ENCODE data around the gene LIPE. TPM values are rescaled to one million over a fixed set of nuclear protein-coding genes. Genes with fewer than 3 reads are reported as not detected.

LIPE gene
- total and polyA plus RNA-seq, 7 donors: 5.3 to 27.7 (median 9.3) TPM

DNA sequence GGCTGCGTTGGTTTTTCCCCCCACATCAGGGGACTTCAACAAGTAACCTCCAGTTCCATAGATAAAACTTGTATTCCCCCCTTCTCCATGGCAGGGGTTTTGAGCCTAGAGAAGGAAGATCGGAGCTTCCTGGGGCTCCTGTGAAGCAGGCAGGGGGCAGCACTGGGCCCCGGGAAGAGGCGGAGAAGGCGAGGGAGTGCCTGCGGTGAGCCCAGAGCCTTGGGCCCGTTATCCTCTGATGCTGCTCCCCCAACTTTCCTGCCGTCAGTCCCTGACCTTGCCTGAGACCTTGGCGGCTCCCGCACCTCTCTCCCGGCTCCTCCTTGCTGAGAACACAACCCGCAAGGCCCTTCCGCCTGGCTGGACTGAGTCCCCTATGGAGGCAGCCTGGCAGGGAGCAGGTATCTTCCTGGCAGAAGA is 2.5 kb downstream of the LIPE start:
- TF ChIP-seq, protein P1, sequence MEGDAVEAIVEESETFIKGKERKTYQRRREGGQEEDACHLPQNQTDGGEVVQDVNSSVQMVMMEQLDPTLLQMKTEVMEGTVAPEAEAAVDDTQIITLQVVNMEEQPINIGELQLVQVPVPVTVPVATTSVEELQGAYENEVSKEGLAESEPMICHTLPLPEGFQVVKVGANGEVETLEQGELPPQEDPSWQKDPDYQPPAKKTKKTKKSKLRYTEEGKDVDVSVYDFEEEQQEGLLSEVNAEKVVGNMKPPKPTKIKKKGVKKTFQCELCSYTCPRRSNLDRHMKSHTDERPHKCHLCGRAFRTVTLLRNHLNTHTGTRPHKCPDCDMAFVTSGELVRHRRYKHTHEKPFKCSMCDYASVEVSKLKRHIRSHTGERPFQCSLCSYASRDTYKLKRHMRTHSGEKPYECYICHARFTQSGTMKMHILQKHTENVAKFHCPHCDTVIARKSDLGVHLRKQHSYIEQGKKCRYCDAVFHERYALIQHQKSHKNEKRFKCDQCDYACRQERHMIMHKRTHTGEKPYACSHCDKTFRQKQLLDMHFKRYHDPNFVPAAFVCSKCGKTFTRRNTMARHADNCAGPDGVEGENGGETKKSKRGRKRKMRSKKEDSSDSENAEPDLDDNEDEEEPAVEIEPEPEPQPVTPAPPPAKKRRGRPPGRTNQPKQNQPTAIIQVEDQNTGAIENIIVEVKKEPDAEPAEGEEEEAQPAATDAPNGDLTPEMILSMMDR (IDR thresholded peaks at IDR 0.05): no peak

DNA sequence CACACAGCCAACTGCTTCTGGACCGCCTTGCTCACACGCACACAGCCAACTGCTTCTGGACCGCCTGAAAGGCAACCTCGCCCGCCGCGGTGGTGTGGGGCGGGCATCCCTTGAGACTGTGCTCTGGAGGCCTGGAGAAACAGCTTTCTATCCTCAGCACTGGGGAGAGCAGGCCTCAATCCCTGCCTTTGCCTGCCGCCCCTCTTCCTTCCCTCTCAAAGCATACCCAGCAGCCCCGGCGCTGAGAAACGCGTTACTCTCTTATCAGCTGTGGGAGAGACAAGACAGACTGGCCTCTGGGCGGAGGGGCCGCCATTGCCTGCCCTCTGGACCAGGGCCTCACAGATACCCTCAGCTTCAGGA is 2.9 kb downstream of the LIPE start:
- no peaks in the 10 kb centered on the region for H3K36me3 ChIP-seq (ENCODE audit: insufficient read depth in 1 of 2, low read depth in 1 of 2)
- TF ChIP-seq, protein P1 (IDR thresholded peaks at IDR 0.05): no peak
- intact Hi-C loops (cut with DNase I): no loop called here
- peaks cover 0 to 44% (median 8%) of the 10 kb centered on the region in 3 donors for H3K27me3 ChIP-seq (ENCODE audit: insufficient read depth in 3 of 3, low read length in 2 of 3)
- DNase-seq (no peak), ATAC-seq (no peak)
- peaks cover 6% of the 10 kb centered on the region for H3K4me1 ChIP-seq
- H3K9me3 ChIP-seq: no peaks in the 10 kb centered on the region
- WGBS, 3 donors: 68 to 88% (median 75%) methylated on average over 12 to 15 of the region's 15 CpGs
- peak overlapping the region; percentile 61 for H3K4me3 ChIP-seq
- no peak overlapping the region for H3K27ac ChIP-seq

More for the DNA sequence above, 2.5 kb downstream of the LIPE start:
- H3K36me3 ChIP-seq (ENCODE audit: insufficient read depth in 1 of 2, low read depth in 1 of 2): no peaks in the 10 kb centered on the region
- intact Hi-C loops (cut with DNase I): no loop called here
- DNase-seq: no peak
- ATAC-seq: no peak
- 62 to 73% (median 69%) methylated on average over 12 to 13 of the region's 13 CpGs for WGBS, 3 donors
- peaks cover 6% of the 10 kb centered on the region for H3K4me1 ChIP-seq
- H3K4me3 ChIP-seq: no peak overlapping the region
- H3K9me3 ChIP-seq: no peaks in the 10 kb centered on the region
- H3K27ac ChIP-seq: no peak overlapping the region
- peaks cover 0 to 44% (median 8%) of the 10 kb centered on the region in 3 donors for H3K27me3 ChIP-seq (ENCODE audit: insufficient read depth in 3 of 3, low read length in 2 of 3)

DNA sequence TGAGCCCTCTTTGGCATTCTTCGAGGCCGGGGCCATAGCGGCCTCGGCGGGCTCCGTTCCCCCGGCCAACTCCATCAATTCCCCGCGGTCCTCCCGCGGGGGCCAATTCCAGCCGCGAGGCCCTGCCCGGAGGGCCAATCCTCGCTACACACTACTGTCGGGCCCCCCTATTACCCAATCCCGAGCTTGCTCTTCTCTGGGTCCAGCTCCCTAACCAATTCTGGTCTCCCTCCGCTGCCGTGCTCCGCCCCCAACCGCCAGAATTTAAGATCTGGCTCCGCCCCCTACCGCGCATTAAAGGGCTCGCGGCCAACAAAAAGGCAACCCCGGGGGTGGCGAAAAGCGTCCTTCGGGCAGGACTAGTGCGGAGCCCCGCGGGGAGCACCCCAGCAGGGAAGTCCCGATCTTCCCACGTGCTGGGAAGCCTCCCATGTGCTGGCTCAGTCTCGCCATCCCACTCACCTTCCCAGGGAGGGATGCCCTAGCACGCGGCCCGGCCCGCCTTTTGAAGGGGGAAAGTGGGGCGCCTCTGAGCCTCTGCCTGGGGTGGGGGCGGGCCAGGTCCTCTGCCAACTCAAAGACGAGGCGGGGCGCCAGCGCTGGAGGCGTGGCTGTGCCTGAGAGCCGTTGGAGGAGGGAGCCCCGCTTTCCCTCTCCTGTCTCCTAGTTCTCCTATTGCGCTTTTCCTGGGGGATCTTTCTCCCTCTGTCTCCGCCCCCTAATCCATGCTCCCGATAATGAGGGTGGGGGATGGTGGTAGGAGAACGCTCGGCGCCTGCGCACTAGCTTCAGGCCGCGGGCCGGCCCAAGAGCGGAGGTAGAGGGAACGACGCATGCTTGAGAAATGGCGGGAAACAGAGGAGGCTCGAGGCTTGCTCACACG is 3.5 kb downstream of the LIPE start:
- intact Hi-C loops (cut with DNase I): no loop called here
- WGBS, 3 donors: 3 to 6% (median 4%) methylated on average over 63 to 65 of the region's 65 CpGs
- Histone ChIP-seq H3K27ac (peak overlapping the region; percentile 46), H3K4me3 (peak overlapping the region; percentile 61), H3K36me3 (ENCODE audit: insufficient read depth in 1 of 2, low read depth in 1 of 2) (no peaks in the 10 kb centered on the region), H3K4me1 (peaks cover 6% of the 10 kb centered on the region), H3K27me3 (ENCODE audit: insufficient read depth in 3 of 3, low read length in 2 of 3) (peaks cover 0 to 44% (median 8%) of the 10 kb centered on the region in 3 donors), H3K9me3 (no peaks in the 10 kb centered on the region)
- TF ChIP-seq, protein P1 (IDR thresholded peaks at IDR 0.05): no peak
- ATAC-seq: peak; percentile 85 to 93 (median 91)
- peak; percentile 84 to 86 for DNase-seq

DNA sequence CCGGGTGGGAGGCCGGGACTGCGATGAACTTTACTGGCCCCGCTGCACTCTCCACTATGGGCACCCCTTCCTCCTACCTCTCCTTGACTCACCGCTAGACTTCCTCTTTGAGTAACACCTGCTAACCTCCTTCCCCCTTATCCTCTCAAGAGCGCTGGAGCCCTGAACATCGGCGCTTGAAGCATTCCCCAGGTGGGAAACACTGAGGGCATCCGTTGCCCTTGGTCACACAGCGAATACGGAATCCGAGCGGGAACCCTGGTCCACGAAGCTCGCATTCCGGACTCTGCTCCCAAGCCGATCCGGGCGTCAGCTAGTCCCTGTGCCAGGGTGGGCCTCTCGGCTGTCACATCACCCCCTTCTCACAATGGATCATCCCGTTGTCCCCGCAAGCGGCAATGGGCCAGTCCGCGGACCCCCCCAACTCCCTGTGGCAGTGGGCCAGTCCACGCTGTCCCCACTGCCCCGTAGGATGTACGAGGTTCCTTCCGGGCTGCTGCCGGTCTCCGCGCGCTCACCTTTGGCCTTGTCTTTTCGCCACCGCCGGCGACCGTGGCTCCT is 4.2 kb downstream of the LIPE start:
- no peaks in the 10 kb centered on the region for H3K36me3 ChIP-seq (ENCODE audit: insufficient read depth in 1 of 2, low read depth in 1 of 2)
- DNase-seq (peak in 1 of 2 donors; percentile 70), ATAC-seq (peak; percentile 27 to 47 (median 30))
- H3K9me3 ChIP-seq: no peaks in the 10 kb centered on the region
- peaks cover 6% of the 10 kb centered on the region for H3K4me1 ChIP-seq
- intact Hi-C loops (cut with DNase I): no loop called here
- TF ChIP-seq, protein P1 (IDR thresholded peaks at IDR 0.05): no peak
- peak overlapping the region; percentile 61 for H3K4me3 ChIP-seq
- 2 to 4% (median 4%) methylated on average over 33 to 38 of the region's 38 CpGs for WGBS, 3 donors
- peak overlapping the region; percentile 46 for H3K27ac ChIP-seq
- peaks cover 0 to 44% (median 8%) of the 10 kb centered on the region in 3 donors for H3K27me3 ChIP-seq (ENCODE audit: insufficient read depth in 3 of 3, low read length in 2 of 3)

All from psoas muscle (tissue), 8 donors.